Measurements from ENCODE around the gene HSD11B2.

The HSD11B2 gene

DNA sequence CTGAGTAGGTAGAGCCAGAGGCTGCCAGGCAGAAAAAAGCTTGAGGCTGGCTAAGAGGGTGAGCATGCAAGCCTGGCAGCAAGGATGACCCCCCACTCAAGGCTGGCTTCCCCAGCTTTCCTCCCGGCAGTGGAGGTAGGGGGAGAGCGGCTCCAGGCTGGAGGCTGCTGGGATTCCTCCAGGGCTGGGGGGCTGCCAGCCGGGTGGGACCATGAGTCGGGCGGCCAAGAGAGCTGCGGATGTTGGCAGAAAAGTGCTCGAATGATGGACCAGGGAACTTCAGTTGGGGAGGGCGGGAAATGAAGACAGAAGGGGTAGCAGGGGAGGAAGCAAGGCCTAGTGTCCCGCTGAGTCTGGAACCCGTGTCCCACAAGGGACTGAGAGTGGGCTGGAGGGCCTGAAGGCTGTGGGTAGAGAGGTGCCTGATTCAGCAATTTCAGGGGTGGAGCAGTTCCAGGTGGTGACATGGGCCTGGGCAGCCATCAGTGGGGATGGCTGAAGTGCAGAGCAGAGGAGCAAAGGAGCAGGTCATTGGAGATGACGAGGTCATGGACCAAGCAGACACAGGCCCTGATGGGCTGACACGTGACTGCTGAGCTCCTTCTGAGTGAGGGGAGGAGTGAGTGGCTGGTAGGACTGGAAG lies 20.3 kb downstream of the HSD11B2 start:
- no peak for DNase-seq (ENCODE audit: low read depth in 2 of 2)

DNA sequence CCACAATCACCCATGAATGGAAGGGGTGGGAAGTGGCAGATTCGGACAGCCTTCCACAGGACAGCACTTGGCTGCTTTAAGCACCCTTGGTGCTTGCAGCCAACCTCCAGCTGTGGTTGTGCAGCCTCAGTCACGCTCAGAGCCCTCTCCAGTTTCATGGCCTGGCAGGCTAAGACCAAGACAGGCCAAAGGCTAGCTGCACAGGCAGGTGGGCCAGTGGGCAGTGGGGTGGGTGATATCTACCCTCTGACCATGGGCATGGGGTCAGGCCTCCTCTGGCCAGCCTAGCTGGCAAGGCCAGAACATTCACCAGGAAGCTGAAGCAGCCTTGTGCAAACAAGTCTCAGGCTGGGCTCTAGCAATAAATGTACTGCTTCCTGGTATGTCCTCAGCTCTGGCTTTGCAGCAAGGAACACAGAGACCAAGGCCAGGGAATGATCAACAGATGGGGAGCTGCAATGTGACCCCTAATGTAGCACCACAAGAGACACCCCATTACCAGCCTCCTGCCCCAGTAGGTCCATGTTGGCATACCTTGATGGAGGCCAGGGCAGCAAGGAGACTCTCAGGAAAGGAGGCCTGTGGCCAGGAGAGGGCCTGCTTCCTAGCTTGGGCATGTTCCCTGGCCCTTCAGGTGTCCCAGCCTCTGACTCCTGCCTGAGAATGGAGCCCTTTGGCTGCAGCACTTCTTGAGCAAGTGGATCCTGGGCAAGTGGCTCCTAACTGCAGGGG lies 20.9 kb downstream of the HSD11B2 start:
- no peak for DNase-seq (ENCODE audit: low read depth in 2 of 2)

DNA sequence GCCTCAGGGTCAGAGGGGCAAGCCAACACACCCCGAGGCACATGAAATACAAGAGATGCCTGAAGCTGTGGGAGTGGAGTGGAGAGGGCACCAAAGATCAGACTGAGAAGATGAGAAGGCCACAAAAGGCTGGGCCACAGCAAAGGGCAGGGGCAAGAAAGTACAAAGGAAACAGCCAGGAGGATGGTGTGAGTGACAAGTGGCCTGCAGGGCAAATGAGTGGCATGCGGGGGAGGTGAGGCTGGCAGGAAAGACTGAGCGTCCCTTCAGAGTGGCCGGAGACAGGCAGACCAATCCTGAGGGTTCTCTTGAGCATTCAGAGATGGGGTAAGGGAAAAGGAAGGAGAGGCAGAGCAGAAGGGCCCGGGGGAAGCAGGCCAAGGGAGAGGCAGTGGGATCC lies 23.2 kb downstream of the HSD11B2 start:
- DNase-seq (ENCODE audit: low read depth in 2 of 2), result no peak

DNA sequence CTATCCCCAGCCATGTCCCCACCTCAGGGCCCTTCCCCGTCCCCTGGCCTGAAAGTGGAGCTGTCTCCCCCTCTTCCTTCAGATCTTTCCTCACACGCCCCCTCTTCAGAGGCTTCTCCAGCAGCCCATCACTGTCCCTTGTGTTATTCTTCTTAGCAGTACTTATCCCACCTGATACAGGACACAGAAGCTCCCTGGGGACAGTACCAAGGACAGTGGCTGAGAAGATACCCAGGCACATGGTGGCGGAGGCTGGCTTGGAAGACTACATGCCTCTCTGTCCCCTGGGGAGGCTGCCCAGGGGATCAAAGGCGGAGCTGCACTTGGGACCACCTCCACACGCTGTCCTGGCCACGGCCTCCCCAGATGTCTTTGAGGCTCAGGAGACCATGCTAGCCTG lies 23.9 kb downstream of the HSD11B2 start:
- no peak for DNase-seq (ENCODE audit: low read depth in 2 of 2)

DNA sequence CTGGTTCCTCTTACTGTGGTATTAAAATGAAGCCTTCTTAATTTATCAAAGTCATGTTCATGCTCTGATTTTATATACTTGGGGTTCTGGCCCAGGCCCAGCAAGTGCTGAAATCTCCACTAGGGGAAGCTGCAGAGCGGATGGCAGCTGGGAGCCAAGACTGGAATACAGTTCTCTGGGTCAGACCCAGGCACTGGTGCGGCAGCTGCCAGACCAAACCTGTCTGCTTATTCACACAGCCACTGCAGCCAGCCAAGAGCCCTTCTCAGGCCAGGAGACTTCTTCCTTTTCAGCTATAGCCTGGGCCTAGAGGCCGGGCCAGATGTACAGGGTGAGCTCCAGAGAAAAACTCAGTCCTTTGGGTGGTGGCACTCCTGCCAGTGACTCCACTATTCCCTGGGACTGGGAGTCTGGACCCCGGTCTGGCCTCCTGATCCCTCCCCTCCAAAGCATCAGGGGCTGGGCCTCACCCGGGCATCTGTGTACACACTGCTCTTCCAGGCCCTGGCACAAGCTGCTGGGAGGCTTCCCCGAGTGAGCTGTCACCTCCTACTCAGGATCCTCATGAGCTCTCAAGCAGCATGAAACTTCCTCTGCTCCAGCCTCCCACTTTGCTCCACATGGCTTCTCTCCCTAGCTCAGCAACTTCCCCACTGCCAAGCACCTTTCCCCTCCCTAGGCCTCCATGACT lies 25.6 kb downstream of the HSD11B2 start:
- no peak for DNase-seq (ENCODE audit: low read depth in 2 of 2)

DNA sequence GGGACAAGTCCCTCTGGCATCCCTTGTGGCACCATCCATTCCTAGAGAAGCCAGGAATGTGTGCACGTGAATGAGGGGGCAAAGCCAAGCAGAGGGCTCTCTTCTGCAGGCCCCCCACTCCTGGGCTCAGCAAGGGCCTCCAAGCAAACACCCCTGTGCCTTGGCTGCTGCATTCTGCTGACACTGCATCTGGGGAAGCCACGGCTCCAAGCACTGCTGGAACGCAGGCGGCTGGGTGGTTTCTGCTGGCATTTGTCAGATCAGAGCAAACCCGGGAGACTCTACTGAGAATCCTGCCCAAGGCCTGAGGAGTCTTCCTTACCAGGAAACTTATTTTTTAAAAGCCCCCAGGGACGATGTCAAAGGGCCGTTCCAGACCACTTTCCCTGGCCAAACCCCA lies 26.7 kb downstream of the HSD11B2 start:
- no peak for DNase-seq (ENCODE audit: low read depth in 2 of 2)

DNA sequence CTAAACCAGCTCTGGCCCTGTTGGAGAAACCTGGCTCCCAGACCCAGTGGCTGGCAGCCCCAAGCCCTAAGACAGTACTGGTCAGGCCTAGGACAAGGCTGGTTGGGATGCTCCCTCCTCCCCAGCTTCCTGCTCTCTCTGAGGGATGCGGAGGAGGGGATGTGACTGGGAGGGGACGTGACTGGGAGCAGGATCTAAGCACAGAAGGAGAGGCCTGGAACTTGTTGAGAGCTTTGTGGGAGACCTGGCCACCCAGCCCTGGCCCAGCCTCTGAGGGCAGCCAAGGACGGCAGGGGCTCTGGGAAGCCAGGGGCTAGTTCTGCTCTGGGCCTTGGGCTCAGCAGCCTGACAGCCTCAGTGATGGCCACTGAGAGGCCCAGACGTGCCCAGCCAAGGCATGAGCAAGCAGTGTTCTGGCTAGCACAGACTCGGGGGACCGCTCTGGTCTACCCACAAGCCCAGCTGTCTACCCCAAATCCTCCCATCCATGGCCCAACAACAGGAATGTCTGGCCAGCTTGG lies 27.3 kb downstream of the HSD11B2 start:
- no peak for DNase-seq (ENCODE audit: low read depth in 2 of 2)

DNA sequence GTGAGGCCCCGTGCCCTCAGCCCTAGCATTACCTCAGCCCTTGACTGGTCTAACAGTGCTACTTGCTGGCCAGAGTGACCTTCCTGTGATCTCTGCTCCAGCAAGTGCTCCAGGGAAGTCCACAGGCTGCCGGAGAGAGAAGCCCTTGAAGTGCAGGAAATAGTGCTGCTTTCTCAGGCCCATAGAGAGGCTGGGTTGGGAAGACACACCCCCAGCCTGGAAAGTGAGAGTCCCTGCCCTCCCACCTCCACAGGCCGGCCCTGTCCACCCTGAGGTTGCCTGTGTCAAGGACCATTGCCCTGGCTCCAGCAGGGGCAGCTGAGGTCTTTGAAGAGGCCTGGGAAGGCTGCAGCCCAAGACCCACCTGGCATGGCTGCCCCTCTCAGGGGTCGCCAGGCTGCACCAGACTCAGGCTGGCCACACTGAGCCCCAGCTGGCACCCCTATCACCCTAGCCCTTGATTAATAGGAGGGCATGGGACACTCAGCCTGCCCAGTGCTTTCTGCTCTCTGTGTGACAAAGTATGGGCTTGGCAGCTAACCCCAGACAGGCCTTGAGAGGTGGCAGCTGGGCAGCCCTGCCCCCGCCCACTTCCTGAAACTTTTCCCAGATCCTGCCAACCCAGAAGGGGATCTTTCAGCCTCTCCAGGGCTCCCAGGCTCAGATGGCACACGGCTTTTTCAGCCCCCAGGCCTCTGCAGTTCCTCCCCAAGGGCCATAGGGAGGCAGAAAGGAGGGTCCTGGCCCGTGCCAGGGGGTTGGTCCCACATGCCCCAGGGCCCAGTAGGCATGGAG lies 28.3 kb downstream of the HSD11B2 start:
- no peak for DNase-seq (ENCODE audit: low read depth in 2 of 2)

DNA sequence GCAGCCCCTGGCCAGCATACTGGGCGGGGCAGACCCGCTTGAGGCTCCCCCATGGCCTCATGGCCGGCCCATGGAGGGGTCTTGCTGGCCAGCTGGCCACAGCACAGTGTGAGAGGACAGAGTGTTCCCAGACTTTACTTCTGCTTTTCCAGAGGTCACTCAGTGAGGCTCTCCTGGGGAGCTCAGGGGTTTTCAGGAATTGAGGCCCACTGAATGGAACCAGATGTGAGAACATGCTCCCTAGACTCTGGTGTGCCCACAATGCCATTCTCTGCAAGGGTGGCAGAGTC lies 28.9 kb downstream of the HSD11B2 start:
- no peak for DNase-seq (ENCODE audit: low read depth in 2 of 2)

DNA sequence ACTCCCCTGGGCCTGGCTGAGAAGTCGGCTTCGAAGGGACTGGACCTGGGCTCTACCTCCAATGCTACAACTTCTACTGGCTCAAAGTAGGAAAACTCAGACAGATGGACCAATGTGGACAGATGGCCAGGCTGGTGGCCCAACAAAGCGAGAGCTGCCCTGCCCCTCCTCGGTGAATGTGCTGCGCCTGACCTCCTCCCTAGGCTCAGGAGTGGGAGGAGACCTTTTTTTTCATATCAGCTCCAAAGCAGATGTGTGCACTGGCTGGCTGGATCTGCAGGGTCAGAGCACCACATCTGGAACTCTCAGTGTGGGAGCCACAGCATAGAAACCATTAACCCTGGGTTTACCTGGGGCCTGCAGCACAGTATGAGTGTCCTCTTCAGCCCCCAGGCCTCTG lies 29.2 kb downstream of the HSD11B2 start:
- DNase-seq (ENCODE audit: low read depth in 2 of 2), result no peak

DNA sequence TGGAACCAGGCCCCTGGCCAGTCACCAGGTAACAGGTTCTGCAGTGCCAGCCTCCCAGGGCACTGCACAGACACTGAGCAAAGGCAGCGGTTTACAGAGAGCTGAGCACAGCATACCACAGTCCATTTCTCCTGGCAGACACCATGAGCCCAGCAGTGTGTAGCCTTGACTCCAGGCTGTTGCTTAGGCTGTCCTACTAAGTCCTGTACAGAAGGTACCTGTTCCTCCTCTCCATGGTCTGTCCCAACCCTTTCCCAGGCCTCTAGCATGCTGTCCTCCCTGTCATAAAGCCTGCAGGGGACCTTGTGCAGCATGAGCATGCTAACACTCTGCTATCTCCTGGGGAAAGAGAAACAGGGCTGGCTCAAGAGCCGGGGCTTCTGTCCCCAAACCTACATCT lies 30.0 kb downstream of the HSD11B2 start:
- DNase-seq (ENCODE audit: low read depth in 2 of 2), result no peak

DNA sequence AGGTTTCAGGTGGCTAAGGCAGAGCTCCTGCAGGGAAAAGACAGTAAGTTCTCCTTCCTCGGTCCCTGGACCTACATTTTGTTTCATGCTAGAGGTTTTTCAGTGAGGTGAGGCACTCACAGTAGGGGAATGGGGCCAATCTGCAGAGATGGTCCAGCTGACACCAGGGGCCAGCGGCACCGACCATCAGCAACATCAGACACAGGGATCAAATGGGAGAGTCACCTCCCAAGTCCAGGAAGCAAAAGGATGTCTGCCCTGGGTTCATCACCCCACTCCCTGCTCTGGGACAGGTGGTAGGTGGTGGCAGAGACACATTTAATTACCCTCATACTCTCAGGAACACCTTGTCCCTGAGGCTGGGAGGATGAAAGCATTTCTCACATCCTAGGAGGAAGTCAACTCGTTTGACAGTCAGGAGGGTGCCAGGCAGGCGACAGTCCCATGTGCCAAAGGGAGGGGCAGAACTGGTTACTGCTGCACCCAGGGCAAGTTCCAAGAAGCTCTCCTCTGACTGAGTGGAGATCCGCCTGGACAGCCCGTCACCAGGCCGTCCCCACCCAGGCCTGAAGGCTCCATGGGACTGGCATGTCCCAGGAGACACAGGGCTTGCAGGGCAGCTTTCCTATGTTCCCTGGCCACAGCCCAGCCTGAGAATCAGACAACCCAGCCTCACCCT lies 30.8 kb downstream of the HSD11B2 start:
- DNase-seq (ENCODE audit: low read depth in 2 of 2), result no peak

DNA sequence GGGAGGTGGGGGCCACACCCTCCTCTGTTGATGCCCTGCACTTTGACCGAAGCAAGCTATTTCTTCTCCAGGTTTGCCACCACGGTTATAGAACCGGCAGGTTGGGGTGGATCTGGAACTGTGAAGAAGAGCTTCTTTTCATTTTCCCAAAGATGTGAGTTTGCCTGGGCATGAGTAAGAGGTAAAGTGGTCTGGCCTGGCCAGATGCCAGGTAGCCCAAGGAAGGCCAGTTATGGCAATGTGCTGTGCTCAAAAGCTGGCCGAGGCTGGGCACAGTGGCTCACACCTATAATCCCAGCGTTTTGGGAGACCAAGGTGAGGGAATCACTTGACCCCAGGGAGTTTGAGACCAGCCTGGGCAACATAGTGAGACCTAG lies 31.3 kb downstream of the HSD11B2 start:
- DNase-seq (ENCODE audit: low read depth in 2 of 2), result no peak

DNA sequence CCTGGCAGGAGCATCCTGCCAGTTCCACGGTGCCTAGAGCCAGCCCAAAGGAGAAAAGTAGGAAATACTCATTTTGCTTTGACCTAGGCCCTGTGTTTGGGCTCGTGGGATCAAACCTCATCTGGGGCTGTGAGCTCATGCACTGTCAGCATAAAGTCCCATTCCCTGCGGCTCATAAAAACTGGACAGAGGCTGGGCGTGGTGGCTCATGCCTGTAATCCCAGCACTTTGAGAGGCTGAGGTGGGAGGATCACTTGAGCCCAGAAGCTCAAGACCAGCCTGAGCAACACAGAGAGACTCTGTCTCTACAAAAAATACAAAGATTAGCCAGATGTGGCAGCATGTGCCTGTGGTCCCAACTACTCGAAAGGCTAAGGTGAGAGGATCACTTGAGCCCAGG lies 32.1 kb downstream of the HSD11B2 start:
- DNase-seq (ENCODE audit: low read depth in 2 of 2), result no peak

DNA sequence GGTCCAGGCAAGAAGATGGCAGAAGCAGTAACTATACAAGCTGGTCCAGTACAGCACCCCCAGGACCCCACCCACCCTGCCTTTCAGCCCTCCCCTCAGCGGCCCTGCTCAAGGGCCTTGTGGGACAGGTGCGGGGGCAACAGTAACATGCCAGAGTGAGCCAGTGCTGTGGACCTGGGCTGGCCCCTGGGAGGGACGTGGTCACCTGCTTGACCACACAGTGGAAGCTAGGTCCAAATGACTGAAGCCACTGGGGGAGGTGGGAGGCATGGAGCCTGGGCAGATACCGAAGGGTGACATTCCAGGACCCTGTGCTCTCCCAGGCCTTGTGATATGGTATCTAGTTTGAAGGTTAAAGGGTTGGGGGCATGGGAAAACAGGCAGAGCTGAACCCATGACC lies 32.8 kb downstream of the HSD11B2 start:
- no peak for DNase-seq (ENCODE audit: low read depth in 2 of 2)

DNA sequence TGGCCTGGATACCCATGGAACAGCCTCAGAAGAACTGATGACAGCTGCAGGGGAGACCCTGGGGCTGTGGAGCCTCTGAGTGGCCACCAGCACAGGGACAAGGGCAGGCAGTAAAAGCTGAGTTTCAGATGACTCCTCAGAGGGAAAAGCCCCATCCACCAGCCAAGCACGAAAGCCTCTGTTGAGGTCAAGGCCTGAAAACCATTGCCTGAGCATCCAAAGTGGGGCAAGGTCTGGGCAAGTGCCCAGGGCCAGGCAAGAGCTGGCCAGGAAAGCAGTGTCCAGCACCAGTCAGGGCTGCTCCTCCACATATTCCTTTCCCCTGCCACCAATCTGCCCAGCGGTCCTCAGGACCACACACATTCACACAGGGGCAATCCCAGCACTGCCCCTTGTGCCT lies 33.6 kb downstream of the HSD11B2 start:
- no peak for DNase-seq (ENCODE audit: low read depth in 2 of 2)

DNA sequence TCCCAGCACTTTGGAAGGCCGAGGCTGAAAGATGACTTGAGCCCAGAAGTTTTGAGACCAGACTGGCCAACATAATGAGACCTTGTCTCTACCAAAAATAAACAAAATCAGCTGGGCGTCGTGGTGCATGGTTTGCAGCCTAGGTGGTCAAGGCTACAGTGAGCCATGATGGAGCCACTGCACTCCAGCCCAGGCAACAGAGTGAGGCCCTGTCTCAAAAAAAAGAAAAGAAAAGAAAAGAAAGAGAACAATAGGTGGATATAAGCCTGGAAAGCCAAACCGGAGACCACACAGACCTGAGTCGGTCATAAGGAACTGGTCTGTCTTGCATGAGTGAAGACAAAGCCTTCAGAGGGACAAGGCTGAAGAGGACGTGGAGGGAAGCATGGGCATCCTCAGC lies 35.7 kb downstream of the HSD11B2 start:
- no peak for DNase-seq (ENCODE audit: low read depth in 2 of 2)

DNA sequence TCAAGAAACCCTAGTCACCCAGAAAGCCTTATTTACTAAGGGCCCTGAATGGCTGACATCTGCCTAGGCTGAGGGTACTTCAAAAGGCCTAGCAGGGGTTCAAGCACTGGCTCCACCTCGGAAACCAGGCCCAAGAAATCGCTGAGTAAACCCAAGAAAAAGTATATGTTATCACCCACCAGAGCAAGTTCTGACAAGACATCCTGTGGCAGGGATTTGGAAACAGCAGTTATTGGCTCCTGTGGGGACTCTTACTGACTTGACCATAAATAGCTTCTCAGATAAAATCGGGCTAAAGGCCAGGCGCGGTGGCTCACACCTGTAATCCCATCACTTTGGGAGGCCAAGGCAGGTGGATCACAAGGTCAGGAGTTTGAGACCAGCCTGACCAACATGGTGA lies 37.8 kb downstream of the HSD11B2 start:
- DNase-seq (ENCODE audit: low read depth in 2 of 2), result no peak

DNA sequence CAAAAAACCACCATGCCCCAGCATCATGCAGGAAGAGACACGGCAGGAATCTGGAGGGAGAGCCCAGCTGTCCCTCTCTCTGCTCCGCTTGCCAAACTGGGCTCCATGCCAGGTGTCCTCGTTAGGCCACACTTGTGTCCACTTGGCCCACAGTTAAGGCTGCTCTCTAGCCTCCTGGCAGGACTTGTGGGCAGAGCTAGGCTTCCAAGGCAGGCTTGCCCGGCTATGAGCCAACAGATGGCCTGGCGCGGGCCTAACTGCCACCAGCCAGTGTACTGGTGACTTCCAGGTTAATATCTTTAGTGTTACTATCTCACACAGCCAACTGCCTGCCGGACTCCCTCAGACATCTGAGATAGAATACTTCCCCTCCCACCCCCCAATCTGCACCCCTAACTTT lies 39.4 kb downstream of the HSD11B2 start:
- DNase-seq (ENCODE audit: low read depth in 2 of 2), result no peak

DNA sequence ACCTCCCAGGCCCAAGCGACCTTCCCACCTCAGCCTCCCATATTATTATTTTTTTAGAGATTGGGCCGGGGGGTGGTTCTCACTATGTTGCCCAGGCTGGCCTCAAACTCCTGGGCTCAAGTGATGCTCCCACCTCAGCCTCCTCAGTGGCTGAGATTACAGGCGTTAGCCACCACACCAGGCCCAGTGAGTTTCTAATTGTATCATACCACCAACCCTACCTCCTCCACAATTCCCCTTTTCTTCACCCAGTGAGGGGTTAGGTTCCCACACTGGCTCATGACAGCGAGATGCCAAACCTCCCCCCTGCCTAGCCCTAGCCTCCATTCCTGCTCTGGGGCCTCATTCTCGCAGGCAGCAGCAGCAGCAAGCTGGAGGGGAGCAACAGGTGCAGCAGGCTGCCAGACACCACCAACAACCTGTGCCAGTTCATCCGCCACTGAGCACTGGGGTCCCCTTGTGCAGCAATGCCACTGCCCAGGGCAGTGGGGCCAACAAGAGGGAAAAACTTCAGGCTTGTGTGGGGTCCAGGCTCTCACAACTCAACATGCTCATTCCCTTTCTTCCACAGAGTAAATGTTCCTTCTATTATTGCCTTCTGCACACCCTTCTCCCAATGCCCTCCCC lies 41.0 kb downstream of the HSD11B2 start:
- no peak for DNase-seq (ENCODE audit: low read depth in 2 of 2)

All from stimulated activated CD8-positive, alpha-beta memory T cell treated with anti-CD3 and anti-CD28 coated beads, Interleukin-15, amount 100 ng/mL, for 4 hours (primary cell).